ENCODE measurements around the gene MCF2L.

GRCh38 chr13:113084943-113085540 lies 116.0 kb downstream of the MCF2L start:
- no peak for TF ChIP-seq CTCF (IDR thresholded peaks at IDR 0.05)
- TF ChIP-seq POLR2A (IDR thresholded peaks at IDR 0.05): no peak
